Measurements from ENCODE around the gene SLFNL1.

Gene SLFNL1

DNA sequence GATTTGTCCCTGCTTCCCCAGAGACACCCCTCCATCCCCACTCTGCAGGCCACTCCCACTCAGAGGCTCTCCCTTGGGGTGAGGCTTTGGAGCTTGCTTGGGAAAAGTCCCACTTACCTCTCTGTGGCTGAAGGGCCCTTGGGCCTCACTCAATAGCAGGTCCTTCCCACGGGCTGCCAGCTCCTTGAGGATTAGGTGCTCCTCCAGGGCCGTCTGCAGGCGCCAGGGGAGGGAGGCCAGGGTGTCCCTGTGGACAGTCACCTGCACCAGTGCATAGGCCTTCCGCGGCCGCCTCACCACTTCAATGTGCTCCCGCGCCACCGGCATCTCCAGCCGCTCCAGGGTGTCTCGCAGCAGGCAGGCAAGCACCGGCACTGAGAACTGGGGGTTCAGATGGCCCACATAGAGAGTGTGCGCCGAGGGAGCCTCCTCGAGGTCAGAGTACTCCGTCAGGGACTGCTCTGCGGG lies 1.4 kb downstream of the SLFNL1 start:
- no peak for DNase-seq

GRCh38 chr1:41019353-41019745 lies 2.2 kb downstream of the SLFNL1 start:
- no peak for DNase-seq

- DNase-seq = no peak
These were observed 3.5 kb downstream of the SLFNL1 start for GRCh38 chr1:41018018-41018410.

GRCh38 chr1:41017141-41018017 lies 4.1 kb downstream of the SLFNL1 start:
- no peak for DNase-seq

DNA sequence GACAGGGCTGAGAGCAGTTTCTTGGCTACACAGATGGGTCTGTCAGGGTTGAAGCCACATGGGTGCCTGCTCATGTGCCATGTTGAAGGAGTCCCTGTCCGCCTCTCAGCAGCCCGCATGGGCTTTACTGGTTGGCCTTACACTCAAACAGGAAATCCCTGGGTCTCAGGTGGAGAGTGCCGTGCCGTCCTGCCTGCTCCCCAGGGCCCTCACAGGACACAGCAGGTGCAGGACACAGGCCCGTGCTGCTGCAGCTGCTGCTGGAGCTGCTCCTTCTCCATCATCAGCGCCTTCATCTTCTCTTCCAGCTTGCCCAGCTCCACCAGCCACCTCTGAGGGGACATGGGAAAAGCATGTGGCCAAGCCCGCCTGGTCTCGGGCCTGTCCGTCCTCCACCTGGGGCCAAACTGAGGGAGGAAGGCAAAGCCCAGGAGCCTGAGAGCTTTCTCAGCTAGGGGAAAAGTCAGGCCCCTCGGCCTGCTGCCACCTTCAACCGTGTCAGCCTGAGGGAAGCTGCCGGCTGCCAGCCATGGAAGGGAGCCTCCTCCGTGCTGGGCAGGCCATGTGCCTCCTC lies 5.5 kb downstream of the SLFNL1 start:
- DNase-seq = no peak

DNA sequence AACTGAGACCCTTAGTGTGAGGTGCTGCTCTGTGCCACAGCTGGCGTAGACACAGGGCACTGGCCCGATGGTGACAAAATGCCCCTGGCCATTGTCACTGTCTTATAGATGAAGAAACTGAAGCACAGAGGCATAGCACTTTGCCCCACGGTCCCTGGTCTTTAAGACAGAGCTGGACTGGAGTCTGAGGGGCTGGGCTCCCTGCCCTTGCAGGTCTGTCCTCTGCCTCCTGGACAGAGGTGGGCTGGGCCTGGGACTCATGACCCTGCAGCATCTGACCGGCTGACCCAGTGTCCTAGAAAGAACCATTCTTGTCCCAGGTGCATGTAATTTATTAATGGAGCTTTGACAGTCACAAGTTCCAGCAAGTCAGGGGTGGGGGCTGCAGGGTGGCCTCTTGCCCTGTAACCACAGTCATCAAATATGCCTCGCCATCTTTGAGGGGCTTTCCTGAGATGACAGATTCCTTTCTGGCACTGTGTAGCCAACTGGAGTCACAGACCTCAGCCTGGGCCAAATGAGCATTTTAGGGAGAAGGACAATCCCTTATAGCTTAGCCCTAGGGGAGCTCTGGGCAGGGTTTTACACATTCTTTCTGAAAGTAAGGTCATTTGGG lies 6.1 kb downstream of the SLFNL1 start:
- no peak for DNase-seq

DNA sequence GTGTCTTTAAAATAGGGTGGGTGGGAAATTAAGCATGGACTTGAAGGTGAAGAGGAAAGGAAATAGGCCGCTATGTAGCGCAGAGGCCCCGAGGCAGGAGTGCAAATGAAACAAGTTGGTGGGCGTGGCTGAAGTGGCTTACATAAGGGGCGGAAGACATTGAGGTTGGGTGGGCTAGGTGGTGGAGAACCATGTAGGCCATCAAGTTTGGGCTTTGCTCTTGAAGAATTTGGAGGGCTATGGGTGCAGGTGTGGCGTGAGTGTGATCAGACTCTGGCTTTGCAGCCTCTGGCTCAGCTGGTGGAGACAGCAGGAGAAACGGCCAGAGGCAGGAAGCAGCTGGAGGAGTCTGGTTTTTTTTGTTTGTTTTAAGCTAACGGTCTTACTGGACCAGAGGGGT lies 6.7 kb downstream of the SLFNL1 start:
- DNase-seq = no peak

- no peak for DNase-seq
These were observed 7.7 kb downstream of the SLFNL1 start for GRCh38 chr1:41013796-41014195.

- DNase-seq = no peak
These were observed 8.5 kb downstream of the SLFNL1 start for GRCh38 chr1:41013024-41013423.

- no peak for DNase-seq
These were observed 11.2 kb downstream of the SLFNL1 start for GRCh38 chr1:41010345-41010744.

DNA sequence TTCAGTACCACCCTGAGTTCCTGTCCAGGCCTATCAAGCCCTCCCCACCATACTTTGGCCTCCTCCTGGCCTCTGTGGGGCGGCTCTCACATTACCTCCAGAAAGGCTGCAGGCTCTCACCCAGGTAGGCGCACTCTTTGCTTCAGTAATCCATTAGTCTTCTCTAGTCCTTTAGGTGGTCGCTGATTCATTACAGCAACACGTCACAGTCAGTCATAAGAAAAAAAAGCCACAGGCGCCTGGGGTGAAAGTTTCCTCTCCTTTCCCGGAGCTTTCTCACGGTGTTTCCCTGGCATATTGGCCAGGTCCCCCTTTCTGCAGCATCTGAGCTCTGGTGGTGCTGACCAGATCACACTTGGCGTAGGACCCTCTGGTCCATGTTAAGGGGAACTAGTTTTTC lies 12.1 kb downstream of the SLFNL1 start:
- DNase-seq = no peak

- DNase-seq = peak in 2 of 51 donors; percentile 49 to 63
These were observed 14.3 kb downstream of the SLFNL1 start for GRCh38 chr1:41006942-41007865.

DNA sequence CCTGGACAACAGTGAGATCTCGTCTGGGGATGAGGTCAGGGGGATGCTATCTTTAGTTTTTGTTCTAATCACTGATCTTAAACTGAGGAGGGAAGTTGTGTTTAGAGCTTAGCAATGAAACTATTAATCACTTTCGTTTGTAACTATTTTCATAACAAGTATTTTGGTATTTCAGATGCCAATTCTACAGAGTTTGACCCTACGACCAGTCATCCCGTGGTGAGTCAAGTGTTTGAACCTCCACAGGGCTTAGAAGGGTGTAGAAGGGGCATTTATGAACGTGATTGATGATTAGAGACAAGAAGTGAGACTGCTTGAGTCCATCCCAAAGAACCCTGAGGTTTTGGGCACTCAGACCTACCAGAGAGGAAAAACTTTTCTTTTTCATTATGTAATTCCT lies 15.6 kb downstream of the SLFNL1 start:
- no peak for DNase-seq

- peak in 50 of 51 donors; percentile 4 to 90 (median 63) for DNase-seq
These were observed 17.8 kb downstream of the SLFNL1 start for GRCh38 chr1:41003640-41004220.

GRCh38 chr1:41003127-41003639 lies 18.3 kb downstream of the SLFNL1 start:
- DNase-seq = no peak

DNA sequence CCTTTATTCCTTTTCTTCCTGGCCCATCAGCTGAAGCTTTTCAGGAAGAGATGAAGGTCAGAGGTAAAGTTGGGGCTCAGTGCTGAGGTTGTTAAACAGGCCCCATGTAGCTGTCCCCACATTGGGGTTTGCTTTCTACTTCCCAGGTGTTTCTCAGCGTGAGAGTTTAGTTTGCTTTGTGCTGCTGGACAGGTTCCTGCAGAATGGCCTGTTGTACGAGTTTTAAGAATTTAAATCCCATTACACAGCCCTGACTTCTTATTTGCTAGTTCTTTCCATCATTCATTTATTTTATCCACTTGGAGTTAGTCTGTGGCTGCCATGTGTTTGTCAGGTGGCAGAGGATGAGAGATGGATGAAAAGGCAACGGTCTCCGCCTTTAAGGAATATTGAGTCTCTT lies 22.9 kb downstream of the SLFNL1 start:
- no peak for DNase-seq

- DNase-seq = no peak
These were observed 24.4 kb downstream of the SLFNL1 start for GRCh38 chr1:40997096-40997495.

- DNase-seq = no peak
These were observed 32.5 kb downstream of the SLFNL1 start for GRCh38 chr1:40989066-40989465.

DNA sequence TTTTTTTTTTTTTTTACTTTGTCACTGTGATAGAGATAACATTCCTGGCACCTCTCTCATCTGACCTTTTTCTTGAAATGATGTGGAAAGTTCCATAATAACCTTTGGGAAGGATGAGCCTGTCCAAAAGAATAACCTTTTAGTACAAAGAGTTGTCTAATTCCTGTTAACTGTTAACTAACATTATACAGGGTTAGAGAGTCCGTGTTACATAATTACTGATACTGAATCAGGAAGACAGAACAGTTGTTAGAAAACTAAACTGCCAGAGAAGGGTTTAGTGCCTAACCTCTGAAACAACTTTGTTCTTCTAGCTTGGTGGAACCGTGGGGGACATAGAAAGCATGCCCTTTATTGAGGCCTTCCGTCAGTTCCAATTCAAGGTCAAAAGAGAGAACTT lies 33.2 kb downstream of the SLFNL1 start:
- DNase-seq = no peak

- no peak for DNase-seq
These were observed 33.9 kb downstream of the SLFNL1 start for GRCh38 chr1:40987439-40988276.

Measured in hypothalamus (tissue), 51 donors.